T-cell (primary cell): ENCODE data around the gene DACT2. TPM values are rescaled to one million over a fixed set of nuclear protein-coding genes. Genes with fewer than 3 reads are reported as not detected.

ENCODE experiments used
- ATAC-seq, 4 experiments: fragments of 200-7000 bp in 3 of 4; fragments of 150-1000 bp in 1 of 4; cut with Tn5 transposase; replicated peaks in 1 of 4; 1 replicate in 3 of 4; 2 replicates in 1 of 4; pipeline ENCODE4 v1.10.0; 2021; ENCODE audit warnings: moderate library complexity in 3 of 4, mild to moderate bottlenecking in 2 of 4, moderate number of reproducible peaks in 1 of 4
- CTCF ChIA-PET, 2 donors: fragments of 300-600 bp; sonication (Branson Sonifier 250); formaldehyde crosslinking; loops; one replicate each; lab custom pipeline; 2022; ENCODE audit warnings: antibody characterized with exemption in 2 of 2; lab: Charles Lee
- POLR2A ChIA-PET, 2 donors: fragments of 300-600 bp; sonication (Branson Sonifier 250); formaldehyde crosslinking; loops; one replicate each; lab custom pipeline; 2022; ENCODE audit warnings: antibody characterized with exemption in 2 of 2; lab: Charles Lee
- DNase-seq, 35 experiments: peaks; one replicate each; pipeline versions ENCODE4 v3.0.0 to v3.0.0-alpha.2; 2013 to 2023
- H3K27ac ChIP-seq: one replicate; pipeline ENCODE4 v1.5.1; 2013; ENCODE audit warnings: low read length
- H3K27me3 ChIP-seq, 2 experiments: replicated peaks in 1 of 2; 1 replicate in 1 of 2; 2 replicates in 1 of 2; pipeline versions ENCODE4 v1.6.1 to v1.7.0; 2013; ENCODE audit warnings: low read length in 1 of 2, mixed read lengths in 1 of 2; ENCODE audit not compliant: control insufficient read depth in 2 of 2, insufficient read depth in 2 of 2; ENCODE audit errors: extremely low read depth in 1 of 2
- H3K36me3 ChIP-seq, 2 donors: 1 replicate in 1 of 2; 2 replicates in 1 of 2; pipeline versions ENCODE4 v1.6.1 to v1.7.0; 2013; ENCODE audit warnings: low read length in 1 of 2; ENCODE audit not compliant: control insufficient read depth in 2 of 2, insufficient read depth in 1 of 2; ENCODE audit errors: extremely low read depth in 1 of 2
- H3K4me1 ChIP-seq, 2 experiments: 1 replicate in 1 of 2; 2 replicates in 1 of 2; pipeline versions ENCODE4 v1.6.1 to v1.7.0; 2013; ENCODE audit warnings: low read length in 2 of 2, mixed read lengths in 1 of 2; ENCODE audit not compliant: insufficient read depth in 2 of 2, control insufficient read depth in 1 of 2; ENCODE audit errors: extremely low read depth in 1 of 2
- H3K4me3 ChIP-seq, 2 donors: 1 replicate in 1 of 2; 2 replicates in 1 of 2; pipeline versions ENCODE4 v1.5.1 to v1.7.0; 2013; ENCODE audit warnings: mild to moderate bottlenecking in 2 of 2, low read length in 1 of 2, moderate library complexity in 1 of 2; ENCODE audit not compliant: control insufficient read depth in 1 of 2; ENCODE audit errors: extremely low read depth in 1 of 2
- H3K9me3 ChIP-seq: 2 replicates; pipeline ENCODE4 v1.7.0; 2013
- H3K27ac Mint-ChIP-seq, 2 donors: one replicate each; pipeline ENCODE4 v1.8.0; 2020 to 2021; ENCODE audit warnings: mild to moderate bottlenecking in 2 of 2, mixed read lengths in 2 of 2
- H3K27me3 Mint-ChIP-seq, 2 donors: one replicate each; pipeline ENCODE4 v1.8.0; 2021 to 2022; ENCODE audit warnings: mixed read lengths in 2 of 2
- H3K36me3 Mint-ChIP-seq: one replicate; pipeline ENCODE4 v1.8.0; 2021; ENCODE audit warnings: mixed read lengths
- H3K4me1 Mint-ChIP-seq, 3 donors: one replicate each; pipeline ENCODE4 v1.8.0; 2020 to 2022; ENCODE audit warnings: mixed read lengths in 3 of 3, mild to moderate bottlenecking in 1 of 3
- H3K4me3 Mint-ChIP-seq, 3 donors: one replicate each; pipeline ENCODE4 v1.8.0; 2020 to 2022; ENCODE audit warnings: mild to moderate bottlenecking in 3 of 3, mixed read lengths in 3 of 3, moderate library complexity in 3 of 3
- H3K9me3 Mint-ChIP-seq, 3 donors: one replicate each; pipeline ENCODE4 v1.8.0; 2020 to 2022; ENCODE audit warnings: mixed read lengths in 3 of 3
- WGBS: methylation state at CpG from one replicate; pipeline ENCODE4 v1.1.5; 2013; ENCODE audit warnings: missing lambda C conversion rate; ENCODE audit not compliant: insufficient coverage; 5-methylcytosine and 5-hydroxymethylcytosine counted together
- total RNA-seq, 35 experiments: library from RNA in 6 of 35; stranded (reverse) in 6 of 35; fragments of 120-200 nt in 1 of 35; gene quantifications; one replicate each; pipeline versions ENCODE4 v1.2.1 to v1.2.4 and lab custom pipeline; 2013 to 2026

Gene DACT2
- total RNA-seq, 5 donors from 2014 or later (not counting 1 experiment from before 2014, with no cell fraction given): not detected

DNA sequence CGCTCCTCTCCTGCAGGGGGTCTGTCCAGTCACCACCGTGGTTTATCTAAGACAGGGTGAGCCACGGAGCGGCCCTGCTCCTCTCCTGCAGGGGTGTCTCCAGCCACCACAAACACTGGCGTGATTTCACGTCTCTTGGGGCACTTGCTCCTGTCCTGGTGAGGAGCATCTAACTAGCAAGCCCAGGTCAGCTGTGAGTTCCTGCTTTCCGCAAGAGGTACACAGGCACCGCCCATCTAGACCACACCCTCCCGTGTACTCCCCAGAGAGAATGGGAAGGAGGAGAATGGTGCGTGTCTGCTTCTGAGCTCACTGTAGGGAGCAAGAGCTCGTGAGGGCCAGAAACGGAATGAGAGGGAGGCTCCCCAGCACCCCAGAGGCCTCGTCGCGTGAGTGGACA, 40.7 kb downstream of the DACT2 start:
- POLR2A ChIA-PET: no interaction called here
- no peak overlapping the region for H3K27ac Mint-ChIP-seq
- H3K27me3 ChIP-seq: peaks cover 0 to 54% of the 10 kb centered on the region in 2 experiments
- CTCF ChIA-PET: no interaction called here
- no peaks in the 10 kb centered on the region for H3K36me3 ChIP-seq
- ATAC-seq: no peak
- no peak overlapping the region for H3K4me3 Mint-ChIP-seq
- no peaks in the 10 kb centered on the region for H3K4me1 Mint-ChIP-seq
- DNase-seq: no peak
- peaks cover 0 to 5% (median 0%) of the 10 kb centered on the region in 3 donors for H3K9me3 Mint-ChIP-seq
- H3K4me3 ChIP-seq: no peak overlapping the region
- H3K4me1 ChIP-seq: no peaks in the 10 kb centered on the region
- H3K27me3 Mint-ChIP-seq: peaks cover 18 to 27% of the 10 kb centered on the region in 2 donors
- no peak overlapping the region for H3K27ac ChIP-seq
- no peaks in the 10 kb centered on the region for H3K36me3 Mint-ChIP-seq
- WGBS: 84% methylated on average over 11 of the region's 15 CpGs
- no peaks in the 10 kb centered on the region for H3K9me3 ChIP-seq

DNA sequence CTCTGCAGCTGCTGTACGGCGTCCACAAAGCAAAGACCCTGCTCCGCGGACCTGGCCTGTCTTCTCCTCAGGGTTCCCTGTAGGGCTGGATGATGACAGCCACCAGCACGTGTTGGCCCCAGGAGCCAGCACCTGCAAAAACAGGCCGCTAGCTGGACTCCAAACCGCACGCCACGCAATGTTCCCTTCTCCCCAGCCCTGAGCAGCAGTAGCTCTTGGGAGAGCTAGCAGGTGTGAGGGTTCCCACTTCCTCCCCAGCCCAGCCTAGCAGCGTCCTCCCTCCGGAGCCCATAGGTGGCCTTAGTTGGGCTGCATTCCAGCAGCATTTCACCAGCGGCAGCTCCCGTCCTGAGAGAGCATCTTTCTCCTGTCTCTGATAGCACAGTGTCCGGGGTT, 42.3 kb downstream of the DACT2 start:
- H3K27ac Mint-ChIP-seq: no peak overlapping the region
- no peak overlapping the region for H3K4me3 Mint-ChIP-seq
- peaks cover 2 to 51% of the 10 kb centered on the region in 2 experiments for H3K27me3 ChIP-seq
- ATAC-seq (no peak), DNase-seq (no peak)
- H3K9me3 ChIP-seq: no peaks in the 10 kb centered on the region
- H3K9me3 Mint-ChIP-seq: peaks cover 0 to 5% (median 0%) of the 10 kb centered on the region in 3 donors
- no peaks in the 10 kb centered on the region for H3K36me3 Mint-ChIP-seq
- ChIA-PET CTCF (no interaction called here), POLR2A (no interaction called here)
- peaks cover 20 to 23% of the 10 kb centered on the region in 2 donors for H3K27me3 Mint-ChIP-seq
- no peak overlapping the region for H3K4me3 ChIP-seq
- no peaks in the 10 kb centered on the region for H3K4me1 Mint-ChIP-seq
- WGBS: 78% methylated on average over 14 of the region's 14 CpGs
- no peak overlapping the region for H3K27ac ChIP-seq
- no peaks in the 10 kb centered on the region for H3K36me3 ChIP-seq
- no peaks in the 10 kb centered on the region for H3K4me1 ChIP-seq

DNA sequence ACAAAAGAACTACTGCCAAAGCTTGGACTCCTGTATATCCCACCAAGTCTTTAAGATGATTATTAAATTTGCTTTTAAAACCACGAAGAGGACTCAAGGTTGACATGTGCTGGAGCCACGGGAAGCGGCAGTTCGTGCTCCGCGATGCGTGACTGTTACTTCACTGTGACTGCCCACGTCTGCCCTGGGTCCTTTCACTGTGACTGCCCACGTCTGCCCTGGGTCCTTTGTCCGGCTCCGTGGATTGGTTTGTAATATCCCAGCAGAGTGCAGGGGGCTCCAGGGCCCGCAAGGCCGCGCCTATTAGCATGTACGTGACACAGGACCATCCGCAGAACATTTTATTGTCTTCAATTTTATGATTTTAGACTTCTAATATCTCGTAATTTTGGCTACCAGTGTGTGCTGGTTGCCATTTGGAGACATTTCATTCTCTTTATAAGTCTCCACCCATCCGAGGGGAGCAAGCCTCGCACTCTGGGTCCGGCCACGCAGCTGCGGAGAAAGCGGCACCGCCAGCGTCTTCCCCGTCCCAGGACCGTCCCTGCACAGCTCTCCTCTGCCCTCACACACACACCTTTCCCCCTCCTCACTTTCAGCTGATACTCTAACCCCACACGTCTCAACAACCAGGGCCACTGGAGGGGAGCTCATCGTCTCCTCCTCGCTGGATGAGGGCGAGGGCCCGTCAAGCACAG, 42.9 kb downstream of the DACT2 start:
- Histone ChIP-seq H3K4me1 (no peaks in the 10 kb centered on the region), H3K27me3 (peaks cover 4 to 50% of the 10 kb centered on the region in 2 experiments), H3K36me3 (no peaks in the 10 kb centered on the region), H3K9me3 (no peaks in the 10 kb centered on the region), H3K27ac (no peak overlapping the region), H3K4me3 (no peak overlapping the region)
- DNase-seq (no peak), ATAC-seq (no peak)
- Mint-ChIP-seq H3K4me3 (no peak overlapping the region), H3K9me3 (peaks cover 0 to 5% (median 0%) of the 10 kb centered on the region in 3 donors), H3K27ac (no peak overlapping the region), H3K36me3 (no peaks in the 10 kb centered on the region), H3K27me3 (peaks cover 22 to 23% of the 10 kb centered on the region in 2 donors), H3K4me1 (no peaks in the 10 kb centered on the region)
- 87% methylated on average over 32 of the region's 32 CpGs for WGBS
- ChIA-PET CTCF (no interaction called here), POLR2A (no interaction called here)

DNA sequence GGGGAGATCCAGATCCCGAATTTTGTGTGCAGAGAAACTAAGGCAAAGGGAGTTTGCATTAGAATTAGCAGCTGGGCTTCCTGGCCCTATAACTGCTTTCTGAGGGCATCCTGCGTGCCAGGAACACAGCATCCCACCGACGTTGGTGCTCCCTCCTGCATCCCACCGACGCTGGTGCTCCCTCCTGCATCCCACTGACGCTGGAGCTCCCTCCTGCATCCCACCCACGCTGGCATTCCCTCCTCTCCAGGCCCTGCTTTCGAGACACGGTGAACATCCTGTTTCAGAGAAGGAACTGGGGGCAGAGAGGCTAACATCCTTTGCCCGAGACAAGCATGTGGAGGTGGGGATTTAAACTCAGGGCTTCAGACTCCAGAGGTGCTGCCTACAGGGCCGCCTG, 44.4 kb downstream of the DACT2 start:
- WGBS: 80% methylated on average over 5 of the region's 12 CpGs
- no peaks in the 10 kb centered on the region for H3K9me3 ChIP-seq

DNA sequence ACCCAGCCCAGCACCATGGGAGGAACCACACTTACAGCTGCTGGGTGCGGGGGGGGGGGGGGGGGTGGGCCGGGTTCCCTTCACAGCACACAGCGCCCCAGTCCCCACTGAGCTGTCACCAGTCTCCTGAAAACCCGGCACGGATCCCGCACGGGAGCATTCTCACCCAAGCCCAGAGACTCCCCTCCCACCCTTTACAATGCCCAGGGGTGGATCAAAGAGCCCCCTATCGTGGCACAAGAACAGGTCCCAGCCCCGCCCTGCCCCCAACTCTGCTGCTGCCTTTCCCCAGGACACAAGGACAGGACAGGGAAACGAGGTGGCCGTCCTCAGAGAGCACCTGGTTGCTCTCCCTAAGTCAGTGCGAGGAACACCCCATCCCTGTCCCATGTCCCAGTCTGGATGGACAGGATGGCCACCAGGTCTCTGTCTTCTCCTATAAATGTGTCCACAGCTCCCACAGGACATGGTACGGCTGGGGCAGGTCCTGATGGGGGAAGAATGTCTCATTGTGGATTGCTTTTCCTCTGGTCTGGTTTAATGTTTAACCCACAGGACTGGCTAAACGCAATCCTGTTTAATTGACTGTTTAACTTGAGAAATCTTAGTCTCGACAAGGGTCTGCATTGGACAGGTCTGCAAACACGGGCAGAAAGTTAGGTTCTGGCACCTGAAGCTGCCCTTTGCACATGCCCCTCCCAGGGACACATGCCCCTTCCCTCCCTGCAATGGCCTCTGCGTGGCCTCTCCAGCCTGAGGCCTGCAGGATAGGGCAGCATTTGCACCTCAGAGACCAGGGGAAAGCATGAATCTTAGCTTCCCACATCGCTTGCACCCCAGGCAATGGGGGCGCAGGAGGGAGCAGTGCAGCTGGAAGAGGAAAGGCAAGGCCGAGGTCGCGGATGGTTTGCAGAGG, 45.3 kb downstream of the DACT2 start:
- Mint-ChIP-seq H3K36me3 (no peaks in the 10 kb centered on the region), H3K27me3 (peaks cover 22 to 23% of the 10 kb centered on the region in 2 donors), H3K4me3 (no peak overlapping the region), H3K4me1 (no peaks in the 10 kb centered on the region), H3K9me3 (peaks cover 0 to 5% (median 0%) of the 10 kb centered on the region in 3 donors), H3K27ac (no peak overlapping the region)
- H3K27me3 ChIP-seq: peaks cover 4 to 43% of the 10 kb centered on the region in 2 experiments
- WGBS: 73% methylated on average over 13 of the region's 22 CpGs
- H3K4me1 ChIP-seq: no peaks in the 10 kb centered on the region
- CTCF ChIA-PET: no interaction called here
- ATAC-seq: no peak
- no peak overlapping the region for H3K4me3 ChIP-seq
- H3K27ac ChIP-seq: no peak overlapping the region
- POLR2A ChIA-PET: no interaction called here
- no peak for DNase-seq
- no peaks in the 10 kb centered on the region for H3K36me3 ChIP-seq
- H3K9me3 ChIP-seq: no peaks in the 10 kb centered on the region

More for the DNA sequence above, 44.4 kb downstream of the DACT2 start:
- Histone ChIP-seq H3K27ac (no peak overlapping the region), H3K27me3 (peaks cover 4 to 46% of the 10 kb centered on the region in 2 experiments), H3K36me3 (no peaks in the 10 kb centered on the region), H3K4me3 (no peak overlapping the region), H3K4me1 (no peaks in the 10 kb centered on the region)
- peaks cover 22 to 23% of the 10 kb centered on the region in 2 donors for H3K27me3 Mint-ChIP-seq
- no peak overlapping the region for H3K4me3 Mint-ChIP-seq
- CTCF ChIA-PET: no interaction called here
- POLR2A ChIA-PET: no interaction called here
- DNase-seq: no peak
- H3K9me3 Mint-ChIP-seq: peaks cover 0 to 5% (median 0%) of the 10 kb centered on the region in 3 donors
- H3K27ac Mint-ChIP-seq: no peak overlapping the region
- H3K36me3 Mint-ChIP-seq: no peaks in the 10 kb centered on the region
- no peaks in the 10 kb centered on the region for H3K4me1 Mint-ChIP-seq
- ATAC-seq: no peak

DNA sequence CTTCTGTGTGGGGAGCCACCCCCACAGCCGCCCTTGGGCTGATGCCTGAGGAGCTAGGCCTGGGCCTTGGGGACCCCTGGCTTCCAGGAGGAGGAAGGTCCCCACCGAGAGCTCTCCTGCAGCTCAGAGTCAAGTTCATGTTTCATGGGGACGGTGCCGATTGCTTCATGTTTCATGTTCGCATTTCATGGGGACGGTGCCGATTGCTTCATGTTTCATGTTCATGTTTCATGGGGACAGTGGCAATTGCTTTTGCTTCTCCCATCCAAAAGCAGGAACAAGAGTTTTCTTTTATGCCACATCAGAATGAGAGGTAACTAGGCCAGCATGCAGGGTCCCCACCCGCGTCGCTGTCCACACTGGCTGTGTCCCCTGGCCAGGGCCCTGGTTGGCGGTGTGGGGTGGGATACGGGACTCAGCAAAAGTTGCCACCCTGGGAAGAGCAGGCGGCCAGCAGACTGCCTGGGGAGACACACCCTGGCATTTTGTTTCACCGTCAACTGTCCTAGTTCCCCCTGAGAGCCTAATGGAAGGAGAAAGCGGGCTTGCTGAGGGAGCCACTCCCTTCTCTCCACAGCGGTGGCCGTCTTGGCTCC, 46.0 kb downstream of the DACT2 start:
- Mint-ChIP-seq H3K27me3 (peaks cover 22% of the 10 kb centered on the region in 2 donors), H3K4me3 (no peak overlapping the region), H3K4me1 (no peaks in the 10 kb centered on the region), H3K27ac (no peak overlapping the region), H3K9me3 (peaks cover 0 to 5% (median 0%) of the 10 kb centered on the region in 3 donors), H3K36me3 (no peaks in the 10 kb centered on the region)
- no peak for DNase-seq
- Histone ChIP-seq H3K27me3 (peaks cover 4 to 37% of the 10 kb centered on the region in 2 experiments), H3K4me1 (no peaks in the 10 kb centered on the region), H3K27ac (no peak overlapping the region), H3K4me3 (no peak overlapping the region), H3K9me3 (no peaks in the 10 kb centered on the region), H3K36me3 (no peaks in the 10 kb centered on the region)
- CTCF ChIA-PET: no interaction called here
- 73% methylated on average over 14 of the region's 17 CpGs for WGBS
- ATAC-seq: no peak
- POLR2A ChIA-PET: no interaction called here
